GM23338 (cell line): ENCODE measurements around the gene ONECUT3. TPM values are rescaled to one million over a fixed set of nuclear protein-coding genes. Genes with fewer than 3 reads are reported as not detected.
A peak's percentile ranks its signal among the peaks of the same experiment; 100 is the strongest.

ENCODE experiments used
- ATAC-seq: fragments of 200-7000 bp; cut with Tn5 transposase; 3 replicates; pipeline ENCODE4 v1.9.1; 2020
- DNase-seq: peaks from one replicate; pipeline ENCODE4 v3.0.0-alpha.2; 2015; ENCODE audit warnings: low spot score
- H2AFZ ChIP-seq: fragments of 200-600 bp; sonication (generic); 2 replicates; pipeline ENCODE4 v1.8.0; 2016; ENCODE audit warnings: antibody characterized with exemption, mild to moderate bottlenecking, moderate library complexity
- H3F3A ChIP-seq: fragments of 200-600 bp; sonication (generic); replicated peaks from 2 replicates; pipeline ENCODE4 v1.8.0; 2017; ENCODE audit warnings: antibody characterized with exemption, mixed run types, low read depth
- H3K27ac ChIP-seq: fragments of 200-600 bp; sonication (generic); 2 replicates; pipeline ENCODE4 v1.6.1; 2016; ENCODE audit warnings: low read depth
- H3K27me3 ChIP-seq: fragments of 200-600 bp; sonication (generic); 2 replicates; pipeline ENCODE4 v1.8.0; 2016; ENCODE audit warnings: mild to moderate bottlenecking, mixed run types, moderate library complexity; ENCODE audit not compliant: insufficient read depth
- H3K36me3 ChIP-seq: fragments of 200-600 bp; sonication (generic); 2 replicates; pipeline ENCODE4 v1.8.0; 2016; ENCODE audit warnings: mild to moderate bottlenecking; ENCODE audit not compliant: insufficient read depth
- H3K4me1 ChIP-seq: fragments of 200-600 bp; sonication (generic); 2 replicates; pipeline ENCODE4 v1.8.0; 2016; ENCODE audit warnings: mild to moderate bottlenecking, moderate library complexity; ENCODE audit not compliant: insufficient read depth
- H3K4me2 ChIP-seq: fragments of 200-600 bp; sonication (generic); 2 replicates; pipeline ENCODE4 v1.7.1; 2017; ENCODE audit warnings: mixed run types
- H3K4me3 ChIP-seq: fragments of 200-600 bp; sonication (generic); 2 replicates; pipeline ENCODE4 v1.6.1; 2016; ENCODE audit warnings: mixed run types
- H3K79me2 ChIP-seq: fragments of 200-600 bp; sonication (generic); replicated peaks from 2 replicates; pipeline ENCODE4 v1.8.0; 2017; ENCODE audit warnings: mild to moderate bottlenecking; ENCODE audit not compliant: insufficient read depth
- H3K9me2 ChIP-seq: fragments of 200-600 bp; sonication (generic); 2 replicates; pipeline ENCODE4 v1.8.0; 2017; ENCODE audit not compliant: insufficient read depth
- H4K20me1 ChIP-seq: fragments of 200-600 bp; sonication (generic); replicated peaks from 2 replicates; pipeline ENCODE4 v1.8.0; 2017; ENCODE audit warnings: mild to moderate bottlenecking; ENCODE audit not compliant: insufficient read depth
- H3K27ac Mint-ChIP-seq: 2 replicates; pipeline ENCODE4 v1.8.0; 2020; ENCODE audit warnings: inconsistent platforms, mild to moderate bottlenecking, moderate library complexity, mixed read lengths
- H3K27me3 Mint-ChIP-seq: 3 replicates; pipeline ENCODE4 v1.8.0; 2022; ENCODE audit warnings: low read depth, mild to moderate bottlenecking, moderate library complexity, mixed read lengths, inconsistent platforms; ENCODE audit not compliant: insufficient read depth, poor library complexity
- H3K36me3 Mint-ChIP-seq: 3 replicates; pipeline ENCODE4 v1.8.0; 2021; ENCODE audit warnings: low read depth, mild to moderate bottlenecking, inconsistent platforms, moderate library complexity, mixed read lengths
- H3K4me1 Mint-ChIP-seq: 3 replicates; pipeline ENCODE4 v1.8.0; 2020; ENCODE audit warnings: mild to moderate bottlenecking, inconsistent platforms, mixed read lengths
- H3K4me3 Mint-ChIP-seq: 3 replicates; pipeline ENCODE4 v1.8.0; 2021; ENCODE audit warnings: moderate library complexity, mild to moderate bottlenecking, inconsistent platforms, mixed read lengths
- H3K9me3 Mint-ChIP-seq: 3 replicates; pipeline ENCODE4 v1.8.0; 2020; ENCODE audit warnings: moderate library complexity, mild to moderate bottlenecking, inconsistent platforms, mixed read lengths
- ETS1 ChIP-seq: IDR thresholded peaks from 2 replicates; pipeline ENCODE4 v1.6.1; 2016; ENCODE audit warnings: antibody characterized with exemption
- EZH2 ChIP-seq: fragments of 200-600 bp; sonication (generic); IDR thresholded peaks from one replicate; pipeline ENCODE4 v1.8.0; 2017; ENCODE audit warnings: antibody characterized with exemption, mild to moderate bottlenecking, low read depth; ENCODE audit not compliant: unreplicated experiment
- EZH2phosphoT487 ChIP-seq: fragments of 200-600 bp; sonication (generic); IDR thresholded peaks from one replicate; pipeline ENCODE4 v1.8.1; 2018; ENCODE audit warnings: antibody characterized with exemption; ENCODE audit not compliant: unreplicated experiment
- JUNB ChIP-seq: IDR thresholded peaks from one replicate; pipeline ENCODE4 v1.6.1; 2016; ENCODE audit warnings: antibody characterized with exemption; ENCODE audit not compliant: unreplicated experiment
- POLR2AphosphoS5 ChIP-seq: IDR thresholded peaks from 2 replicates; pipeline ENCODE4 v1.6.1; 2016; ENCODE audit warnings: antibody characterized with exemption, low read depth
- STAT1 ChIP-seq: IDR thresholded peaks from one replicate; pipeline ENCODE4 v1.6.1; 2016; ENCODE audit warnings: antibody characterized with exemption; ENCODE audit not compliant: unreplicated experiment
- ZNF331 ChIP-seq: fragments of 250-450 bp; sonication (Bioruptor Pico); IDR thresholded peaks from 2 replicates; pipeline ENCODE4 v1.5.0; 2020; ENCODE audit warnings: low read depth, mild to moderate bottlenecking, moderate library complexity
- ZNF462 ChIP-seq: fragments of 250-450 bp; sonication (Bioruptor Pico); IDR thresholded peaks from 2 replicates; pipeline ENCODE4 v1.5.0; 2020; ENCODE audit warnings: mild to moderate bottlenecking, moderate library complexity
- polyA plus RNA-seq: library from polyadenylated mRNA; unstranded; fragments of >200 nt; fragmentation: Nextera tagmentation; extraction: Ambion mirVana; gene quantifications from 2 replicates; pipeline ENCODE4 v1.2.1, GENCODE V29; 2016
- total RNA-seq: library from RNA; depleted of rRNA; stranded (reverse); fragments of >200 nt; shearing (Covaris generic); gene quantifications from 2 replicates; pipeline ENCODE4 v1.2.3, GENCODE V29; 2014
- TF ChIP-seq, protein P1 (sequence below), 2 experiments: fragments of 200-600 bp in 1 of 2; sonication (generic) in 1 of 2; conservative IDR thresholded peaks; 2 replicates each; pipeline versions ENCODE4 v1.5.1 to v1.6.1; 2016 to 2017; ENCODE audit warnings: antibody characterized with exemption in 2 of 2, low read depth in 2 of 2, mild to moderate bottlenecking in 2 of 2, moderate library complexity in 1 of 2

The ONECUT3 gene
- total and polyA plus RNA-seq, 2 experiments from 2014 or later = not detected

DNA sequence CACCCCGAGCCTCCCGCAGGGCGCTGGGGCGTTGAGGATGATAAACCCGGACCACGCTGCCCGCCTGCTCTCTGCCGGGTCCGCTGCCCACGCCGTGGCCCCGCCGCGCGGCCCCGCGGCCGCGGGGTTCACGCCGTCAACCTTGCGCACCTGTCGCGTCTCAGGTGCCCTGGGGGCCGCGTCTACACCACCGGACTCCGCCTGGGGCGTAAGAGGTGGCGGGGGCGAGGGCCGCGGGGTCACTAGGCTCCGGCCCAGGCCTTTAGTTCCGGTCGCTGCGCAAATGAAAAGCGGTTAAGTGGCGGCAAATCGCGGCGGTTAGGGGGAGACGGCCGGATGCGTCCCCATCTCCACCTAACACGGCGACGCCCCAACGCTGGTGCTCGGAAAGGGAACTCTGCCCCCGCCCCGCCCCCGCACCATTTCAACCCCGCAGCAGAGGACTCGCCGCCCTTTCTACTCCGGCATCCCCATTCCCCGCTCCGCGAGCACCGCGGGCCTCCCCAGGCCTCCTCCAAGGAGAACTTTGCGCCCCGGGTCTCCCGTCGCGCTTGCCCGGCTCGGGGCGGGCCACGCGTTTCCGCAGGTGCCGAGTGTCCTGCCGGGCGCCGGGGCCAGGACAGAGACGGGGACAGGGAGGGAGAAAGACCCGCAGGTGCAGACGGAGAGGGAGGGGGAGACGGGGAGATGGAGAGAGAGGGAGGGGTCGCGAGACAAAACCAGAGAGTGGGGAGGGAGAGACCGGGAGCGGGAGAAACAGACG lies 4.3 kb downstream of the ONECUT3 start:
- Histone ChIP-seq H3F3A (peaks cover 14% of the 10 kb centered on the region; the same call in 1 of the 2 replicates), H3K4me1 (peaks cover 11% of the 10 kb centered on the region; the same call in 1 of the 2 replicates), H3K79me2 (no peaks in the 10 kb centered on the region), H3K9me2 (no peaks in the 10 kb centered on the region), H3K27me3 (peaks cover 92% of the 10 kb centered on the region), H3K27ac (no peak overlapping the region), H3K4me3 (peak overlapping the region; percentile 37), H4K20me1 (peaks cover 19% of the 10 kb centered on the region; the same call in 1 of the 2 replicates), H3K4me2 (peak overlapping the region; percentile 68), H2AFZ (no peak overlapping the region), H3K36me3 (no peaks in the 10 kb centered on the region)
- Mint-ChIP-seq H3K27me3 (peaks cover 87% of the 10 kb centered on the region), H3K36me3 (no peaks in the 10 kb centered on the region), H3K9me3 (peaks cover 5% of the 10 kb centered on the region; the same call in 1 of the 3 replicates), H3K4me3 (peak overlapping the region; percentile 40; the same call in 1 of the 3 replicates), H3K4me1 (peaks cover 14% of the 10 kb centered on the region), H3K27ac (no peak overlapping the region)
- ATAC-seq (no peak; the same call in 2 of the 3 replicates), DNase-seq (no peak)
- TF ChIP-seq EZH2 (peak; percentile 98), EZH2phosphoT487 (peak; percentile 75), POLR2AphosphoS5 (no peak), ZNF331 (CRISPR knock-in tag) (no peak), ZNF462 (CRISPR knock-in tag) (no peak), JUNB (no peak), ETS1 (no peak), STAT1 (no peak)
- TF ChIP-seq, protein P1, sequence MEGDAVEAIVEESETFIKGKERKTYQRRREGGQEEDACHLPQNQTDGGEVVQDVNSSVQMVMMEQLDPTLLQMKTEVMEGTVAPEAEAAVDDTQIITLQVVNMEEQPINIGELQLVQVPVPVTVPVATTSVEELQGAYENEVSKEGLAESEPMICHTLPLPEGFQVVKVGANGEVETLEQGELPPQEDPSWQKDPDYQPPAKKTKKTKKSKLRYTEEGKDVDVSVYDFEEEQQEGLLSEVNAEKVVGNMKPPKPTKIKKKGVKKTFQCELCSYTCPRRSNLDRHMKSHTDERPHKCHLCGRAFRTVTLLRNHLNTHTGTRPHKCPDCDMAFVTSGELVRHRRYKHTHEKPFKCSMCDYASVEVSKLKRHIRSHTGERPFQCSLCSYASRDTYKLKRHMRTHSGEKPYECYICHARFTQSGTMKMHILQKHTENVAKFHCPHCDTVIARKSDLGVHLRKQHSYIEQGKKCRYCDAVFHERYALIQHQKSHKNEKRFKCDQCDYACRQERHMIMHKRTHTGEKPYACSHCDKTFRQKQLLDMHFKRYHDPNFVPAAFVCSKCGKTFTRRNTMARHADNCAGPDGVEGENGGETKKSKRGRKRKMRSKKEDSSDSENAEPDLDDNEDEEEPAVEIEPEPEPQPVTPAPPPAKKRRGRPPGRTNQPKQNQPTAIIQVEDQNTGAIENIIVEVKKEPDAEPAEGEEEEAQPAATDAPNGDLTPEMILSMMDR (conservative IDR thresholded peaks at IDR 0.05; ENCODE audit: low read depth in 2 of 2) = no peak
